G401 (cell line): Measurements from ENCODE around the gene PARP4. TPM values are rescaled to one million over a fixed set of nuclear protein-coding genes. Genes with fewer than 3 reads are reported as not detected.
"Not testable (repeated sequence)": the region's sequence is repeated elsewhere in the genome, so short reads cannot be mapped to it uniquely, and the experiment has no call there.

ENCODE experiments used
- DNase-seq: peaks from one replicate; pipeline ENCODE4 v3.0.0-alpha.2; 2015; ENCODE audit warnings: low spot score
- in situ Hi-C: cut with HindIII; loops from 2 replicates; pipeline ENCODE4 v1.10.0; 2016; ENCODE audit warnings: low sequenced_read_pairs, mixed read lengths
- total RNA-seq: library from RNA; depleted of rRNA; stranded (reverse); fragments of >200 nt; shearing (Covaris generic); gene quantifications from 2 replicates; pipeline ENCODE4 v1.2.3, GENCODE V29; 2014; rRNA removed

PARP4 gene
- total RNA-seq: 19.2 and 21.2 TPM in 2 replicates

GRCh38 chr13:24512197-24512907 lies at the start of gene PARP4:
Gene PARP4 (minus strand): TSS chr13:24512778. CDS start chr13:24503776, 9,002 bp downstream.
- DNase-seq: peak; percentile 11
- in situ Hi-C loops: no loop called here

- in situ Hi-C loops: not testable (repeated sequence)
These were observed 48.1 kb upstream of the PARP4 start for GRCh38 chr13:24560579-24561187.

GRCh38 chr13:24559431-24560218 lies 47.0 kb upstream of the PARP4 start:
- in situ Hi-C loops, DNase-seq: not testable (repeated sequence)

More at GRCh38 chr13:24560579-24561187, 48.1 kb upstream of the PARP4 start:
- DNase-seq: not testable (repeated sequence)

GRCh38 chr13:24557081-24557480 lies 44.5 kb upstream of the PARP4 start:
- DNase-seq: no peak
- in situ Hi-C loops: no loop called here

GRCh38 chr13:24553892-24554291 lies 41.3 kb upstream of the PARP4 start:
- DNase-seq, in situ Hi-C loops: not testable (repeated sequence)

- DNase-seq, in situ Hi-C loops: not testable (repeated sequence)
These were observed 29.1 kb upstream of the PARP4 start for GRCh38 chr13:24541476-24542352.

GRCh38 chr13:24541127-24541475 lies 28.5 kb upstream of the PARP4 start:
- no peak for DNase-seq
- in situ Hi-C loops: no loop called here

GRCh38 chr13:24540236-24541126 lies 27.9 kb upstream of the PARP4 start:
- in situ Hi-C loops: no loop called here
- no peak for DNase-seq

GRCh38 chr13:24539500-24540165 lies 27.1 kb upstream of the PARP4 start:
- in situ Hi-C loops: no loop called here
- DNase-seq: no peak

GRCh38 chr13:24529478-24529877 lies 16.9 kb upstream of the PARP4 start:
- no peak for DNase-seq
- in situ Hi-C loops: no loop called here

- no peak for DNase-seq
- in situ Hi-C loops: no loop called here
These were observed 16.3 kb upstream of the PARP4 start for GRCh38 chr13:24528816-24529398.

- in situ Hi-C loops: no loop called here
- no peak for DNase-seq
These were observed 14.7 kb upstream of the PARP4 start for GRCh38 chr13:24527266-24527775.

- in situ Hi-C loops: no loop called here
- DNase-seq: no peak
These were observed 8.2 kb upstream of the PARP4 start for GRCh38 chr13:24520733-24521132.

GRCh38 chr13:24516919-24517318 lies 4.3 kb upstream of the PARP4 start:
- no peak for DNase-seq
- in situ Hi-C loops: no loop called here

GRCh38 chr13:24512908-24513213 lies 283 bp upstream of the PARP4 start:
- no peak for DNase-seq
- in situ Hi-C loops: no loop called here

GRCh38 chr13:24511816-24512196 lies 772 bp downstream of the PARP4 start:
- DNase-seq: no peak
- in situ Hi-C loops: no loop called here

GRCh38 chr13:24511019-24511815 lies 1.4 kb downstream of the PARP4 start:
- no peak for DNase-seq
- in situ Hi-C loops: no loop called here
